ENCODE results near the gene WRAP53.
A peak's percentile ranks its signal among the peaks of the same experiment; 100 is the strongest.

WRAP53 gene

GRCh38 chr17:7651097-7651664 is 37.1 kb upstream of the WRAP53 start:
- DNase-seq (ENCODE audit: low read depth), result no peak
- TF ChIP-seq, protein P1, sequence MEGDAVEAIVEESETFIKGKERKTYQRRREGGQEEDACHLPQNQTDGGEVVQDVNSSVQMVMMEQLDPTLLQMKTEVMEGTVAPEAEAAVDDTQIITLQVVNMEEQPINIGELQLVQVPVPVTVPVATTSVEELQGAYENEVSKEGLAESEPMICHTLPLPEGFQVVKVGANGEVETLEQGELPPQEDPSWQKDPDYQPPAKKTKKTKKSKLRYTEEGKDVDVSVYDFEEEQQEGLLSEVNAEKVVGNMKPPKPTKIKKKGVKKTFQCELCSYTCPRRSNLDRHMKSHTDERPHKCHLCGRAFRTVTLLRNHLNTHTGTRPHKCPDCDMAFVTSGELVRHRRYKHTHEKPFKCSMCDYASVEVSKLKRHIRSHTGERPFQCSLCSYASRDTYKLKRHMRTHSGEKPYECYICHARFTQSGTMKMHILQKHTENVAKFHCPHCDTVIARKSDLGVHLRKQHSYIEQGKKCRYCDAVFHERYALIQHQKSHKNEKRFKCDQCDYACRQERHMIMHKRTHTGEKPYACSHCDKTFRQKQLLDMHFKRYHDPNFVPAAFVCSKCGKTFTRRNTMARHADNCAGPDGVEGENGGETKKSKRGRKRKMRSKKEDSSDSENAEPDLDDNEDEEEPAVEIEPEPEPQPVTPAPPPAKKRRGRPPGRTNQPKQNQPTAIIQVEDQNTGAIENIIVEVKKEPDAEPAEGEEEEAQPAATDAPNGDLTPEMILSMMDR (IDR thresholded peaks at IDR 0.05; ENCODE audit: insufficient read depth, low read depth, low read length, missing control alignments), result no peak
- H3K4me3 ChIP-seq (ENCODE audit: low read depth, low read length), result peak overlapping the region; percentile 13; the same call in 1 of the 2 replicates

- DNase-seq (ENCODE audit: low read depth), result no peak
- TF ChIP-seq, protein P1 (IDR thresholded peaks at IDR 0.05; ENCODE audit: insufficient read depth, low read depth, low read length, missing control alignments), result no peak
- no peak overlapping the region for H3K4me3 ChIP-seq (ENCODE audit: low read depth, low read length)
Measured at GRCh38 chr17:7651665-7652387, 36.5 kb upstream of the WRAP53 start.

DNA sequence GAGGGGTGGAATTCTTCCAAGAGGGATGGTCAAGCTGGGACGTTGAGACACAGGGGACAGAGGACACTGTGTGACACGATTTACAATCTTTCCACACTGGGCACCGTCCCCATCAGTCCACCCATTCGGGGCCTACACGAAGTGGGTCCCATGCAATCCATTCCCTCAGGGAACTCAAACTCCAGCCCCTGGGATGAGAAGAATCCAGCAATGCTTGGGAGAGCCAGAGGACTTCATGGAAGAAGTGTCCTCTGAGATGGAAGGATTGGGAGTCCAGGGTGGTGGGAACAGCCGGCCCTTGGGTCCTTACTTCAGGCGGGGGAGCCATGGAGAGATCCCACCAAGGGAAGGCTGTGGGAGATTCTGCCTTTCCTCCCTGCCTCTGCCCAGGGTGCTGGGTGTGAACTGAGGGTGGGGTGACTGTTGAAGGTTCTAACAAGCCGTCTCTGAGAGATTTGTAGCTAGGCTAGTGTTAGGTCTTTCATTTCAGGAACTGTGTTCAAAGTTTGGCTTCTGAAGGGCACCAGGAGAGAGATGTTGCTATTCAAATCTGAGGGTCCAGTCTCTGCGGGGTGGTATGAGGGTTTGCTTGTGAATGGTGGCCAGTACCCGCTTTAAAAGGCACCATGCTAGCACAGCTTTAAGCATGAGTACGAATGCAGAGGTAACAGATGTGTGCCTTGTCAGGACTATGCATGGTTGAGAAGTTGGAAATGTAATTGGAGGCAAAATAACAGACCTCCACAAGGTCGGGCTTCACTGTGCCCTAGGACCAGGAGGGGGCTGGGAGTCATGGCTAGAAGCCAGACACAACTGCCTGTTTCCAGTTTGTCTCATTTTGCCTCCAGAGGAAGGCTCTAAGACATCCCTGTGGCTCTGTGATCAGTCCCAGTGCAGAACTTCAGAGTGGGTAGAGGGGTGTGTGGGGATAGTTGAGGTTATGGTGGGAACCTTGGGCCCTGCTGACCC is 35.6 kb upstream of the WRAP53 start:
- DNase-seq (ENCODE audit: low read depth), result no peak
- H3K4me3 ChIP-seq (ENCODE audit: low read depth, low read length), result no peak overlapping the region
- TF ChIP-seq, protein P1 (IDR thresholded peaks at IDR 0.05; ENCODE audit: insufficient read depth, low read depth, low read length, missing control alignments), result no peak

DNA sequence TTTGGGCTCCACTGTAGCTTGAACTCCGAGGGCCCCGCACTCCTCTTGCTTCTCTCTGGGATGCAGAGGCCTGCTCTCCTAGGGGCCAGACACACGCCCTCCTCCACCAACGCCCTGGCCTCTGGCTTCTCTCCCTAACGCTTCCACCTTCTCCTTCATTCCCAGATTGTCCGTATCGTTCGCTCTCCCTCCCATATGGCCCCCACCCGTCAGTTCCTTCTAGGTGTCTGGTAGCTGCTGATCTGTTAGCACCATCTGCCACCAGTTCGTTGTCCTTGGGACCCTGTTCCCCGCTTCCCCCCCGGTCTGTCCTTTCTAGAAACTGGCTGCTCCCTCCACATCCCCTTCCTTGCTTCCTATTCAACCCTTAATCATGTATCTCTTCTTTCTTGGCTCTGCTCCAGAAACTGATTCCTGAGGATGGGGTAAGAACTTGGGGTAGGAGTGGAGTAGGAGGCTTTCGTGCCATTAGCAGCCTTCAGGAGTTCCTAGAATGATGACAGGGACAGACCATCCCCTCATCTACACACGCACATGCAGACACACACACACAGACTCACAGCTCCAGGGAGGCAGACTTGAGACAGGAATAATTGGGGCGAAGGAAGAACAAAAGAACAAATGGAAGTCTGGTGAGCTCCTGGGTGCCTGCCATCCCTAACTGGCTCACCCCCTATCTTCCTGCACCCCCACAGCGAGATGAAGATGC is 33.3 kb upstream of the WRAP53 start:
- no peak for DNase-seq (ENCODE audit: low read depth)
- TF ChIP-seq, protein P1 (IDR thresholded peaks at IDR 0.05; ENCODE audit: insufficient read depth, low read depth, low read length, missing control alignments), result no peak
- no peak overlapping the region for H3K4me3 ChIP-seq (ENCODE audit: low read depth, low read length)

DNA sequence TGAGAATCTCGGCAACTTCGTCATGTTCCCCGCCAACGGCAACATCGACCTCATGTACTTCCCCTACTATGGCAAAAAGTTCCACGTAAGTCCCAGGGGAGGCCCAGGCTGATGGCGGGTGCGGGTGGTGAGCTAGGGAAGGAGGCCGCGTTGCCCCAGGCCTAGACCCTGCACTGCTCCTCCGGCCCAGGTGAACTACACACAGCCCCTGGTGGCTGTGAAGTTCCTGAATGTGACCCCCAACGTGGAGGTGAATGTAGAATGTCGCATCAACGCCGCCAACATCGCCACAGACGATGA is 32.8 kb upstream of the WRAP53 start:
- DNase-seq (ENCODE audit: low read depth), result peak; percentile 40
- H3K4me3 ChIP-seq (ENCODE audit: low read depth, low read length), result no peak overlapping the region
- TF ChIP-seq, protein P1 (IDR thresholded peaks at IDR 0.05; ENCODE audit: insufficient read depth, low read depth, low read length, missing control alignments), result no peak

DNA sequence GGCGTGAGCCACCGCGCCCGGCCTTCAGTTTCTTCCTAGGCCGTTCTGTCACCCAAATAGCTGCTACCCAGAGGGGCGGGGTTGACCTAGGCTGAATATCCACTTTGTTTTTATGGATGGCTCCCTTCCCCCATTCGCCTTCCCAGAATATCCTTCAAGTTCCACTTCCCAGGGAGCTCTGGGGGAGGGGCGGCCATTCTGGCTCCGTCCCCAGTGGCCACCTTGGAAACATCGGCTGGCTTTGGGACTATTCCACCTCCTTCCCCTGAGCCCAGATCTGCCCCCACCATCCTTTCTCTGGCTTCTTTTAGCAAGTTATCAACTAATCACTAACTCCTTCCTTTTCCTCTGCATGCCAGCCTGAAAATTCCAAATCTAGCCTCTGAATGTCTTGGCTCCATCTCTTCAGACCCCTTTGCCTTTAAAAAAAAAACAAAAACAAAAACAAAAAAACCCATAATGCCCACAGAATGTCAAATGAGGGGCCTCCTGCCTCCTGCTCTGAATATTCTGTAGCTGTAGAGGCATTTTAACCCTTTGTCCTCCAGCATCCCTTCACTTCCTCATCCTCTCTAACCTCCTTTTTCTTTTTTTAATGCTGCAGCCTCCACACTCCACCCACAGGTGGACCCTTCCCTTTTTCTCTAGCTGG is 31.2 kb upstream of the WRAP53 start:
- no peak for DNase-seq (ENCODE audit: low read depth)
- no peak overlapping the region for H3K4me3 ChIP-seq (ENCODE audit: low read depth, low read length)
- TF ChIP-seq, protein P1 (IDR thresholded peaks at IDR 0.05; ENCODE audit: insufficient read depth, low read depth, low read length, missing control alignments), result no peak

Data from GM12865 (cell line).